LNCaP clone FGC (cell line): ENCODE data around the gene TP53TG5.

Source experiments
- DNase-seq: peaks from one replicate; pipeline ENCODE4 v3.0.0-alpha.2; 2011; ENCODE audit warnings: low read depth
- H3K4me3 ChIP-seq: 2 replicates; pipeline ENCODE4 v1.5.1; 2011; ENCODE audit warnings: mild to moderate bottlenecking, low read depth, low read length, control low read depth
- CTCF ChIP-seq: IDR thresholded peaks from 2 replicates; pipeline ENCODE4 v1.5.1; 2012; ENCODE audit warnings: mild to moderate bottlenecking; ENCODE audit not compliant: control insufficient read depth, insufficient read depth; ENCODE audit errors: extremely low read depth

Gene TP53TG5

GRCh38 chr20:45322952-45323383 is 55.2 kb downstream of the TP53TG5 start:
- no peak overlapping the region for H3K4me3 ChIP-seq

More at GRCh38 chr20:45322952-45323383, 55.2 kb downstream of the TP53TG5 start:
- TF ChIP-seq CTCF = peak; percentile 60
- peak; percentile 68 for DNase-seq
